WTC11 (cell line): ENCODE data around the gene CARMIL1. TPM values are rescaled to one million over a fixed set of nuclear protein-coding genes. Genes with fewer than 3 reads are reported as not detected.
A peak's percentile ranks its signal among the peaks of the same experiment; 100 is the strongest.

Source experiments
- ATAC-seq: fragments of 200-7000 bp; cut with Tn5 transposase; 2 replicates; pipeline ENCODE4 v1.10.0; 2021; ENCODE audit warnings: mild to moderate bottlenecking, moderate library complexity
- CTCF ChIA-PET: fragments of 300-600 bp; sonication (Branson Sonifier 250); formaldehyde crosslinking; loops from one replicate; lab custom pipeline; 2021; ENCODE audit warnings: antibody characterized with exemption; lab: Charles Lee
- POLR2A ChIA-PET: fragments of 350-600 bp; sonication (Branson Sonifier 250); formaldehyde crosslinking; loops from one replicate; lab custom pipeline; 2021; ENCODE audit warnings: antibody characterized with exemption; lab: Charles Lee
- DNase-seq: peaks from one replicate; pipeline ENCODE4 v3.0.0; 2021; ENCODE audit warnings: low spot score
- H3K27ac Mint-ChIP-seq: 2 replicates; pipeline ENCODE4 v1.8.0; 2021; ENCODE audit warnings: mixed read lengths
- H3K27me3 Mint-ChIP-seq: 2 replicates; pipeline ENCODE4 v1.8.0; 2021; ENCODE audit warnings: low read depth, mild to moderate bottlenecking, moderate library complexity, mixed read lengths
- H3K36me3 Mint-ChIP-seq: 2 replicates; pipeline ENCODE4 v1.8.0; 2021; ENCODE audit warnings: mixed read lengths
- H3K4me1 Mint-ChIP-seq: 2 replicates; pipeline ENCODE4 v1.8.0; 2022; ENCODE audit warnings: mixed read lengths
- H3K4me3 Mint-ChIP-seq: 2 replicates; pipeline ENCODE4 v1.8.0; 2021; ENCODE audit warnings: mild to moderate bottlenecking, moderate library complexity, mixed read lengths
- H3K9me3 Mint-ChIP-seq: 2 replicates; pipeline ENCODE4 v1.8.0; 2021; ENCODE audit warnings: mixed read lengths
- CREB1 ChIP-seq: sonication (generic); formaldehyde crosslinking; IDR thresholded peaks from 2 replicates; pipeline ENCODE4 v1.8.0; 2023; ENCODE audit warnings: mild to moderate bottlenecking, missing genetic modification reagents
- CREM ChIP-seq: sonication (generic); formaldehyde crosslinking; IDR thresholded peaks from 2 replicates; pipeline ENCODE4 v1.8.1; 2022; ENCODE audit warnings: mild to moderate bottlenecking, missing genetic modification reagents, moderate library complexity
- ETV6 ChIP-seq: sonication (generic); formaldehyde crosslinking; IDR thresholded peaks from 2 replicates; pipeline ENCODE4 v1.8.1; 2022; ENCODE audit warnings: mild to moderate bottlenecking, missing genetic modification reagents
- NFYB ChIP-seq: sonication (generic); formaldehyde crosslinking; conservative IDR thresholded peaks from 2 replicates; pipeline ENCODE4 v1.8.0; 2022; ENCODE audit warnings: low read depth, missing genetic modification reagents
- NR1H2 ChIP-seq: sonication (generic); formaldehyde crosslinking; IDR thresholded peaks from 2 replicates; pipeline ENCODE4 v1.9.0; 2021; ENCODE audit warnings: mild to moderate bottlenecking, moderate library complexity, missing genetic modification reagents
- PRRX2 ChIP-seq: fragments of 250-450 bp; sonication (Bioruptor Pico); IDR thresholded peaks from 2 replicates; pipeline ENCODE4 v1.8.0; 2021; ENCODE audit warnings: mild to moderate bottlenecking
- RELA ChIP-seq: sonication (generic); formaldehyde crosslinking; IDR thresholded peaks from 2 replicates; pipeline ENCODE4 v1.8.1; 2022; ENCODE audit warnings: missing genetic modification reagents, mild to moderate bottlenecking, borderline replicate concordance
- SMAD4 ChIP-seq: sonication (generic); formaldehyde crosslinking; IDR thresholded peaks from 2 replicates; pipeline ENCODE4 v1.8.0; 2022; ENCODE audit warnings: mild to moderate bottlenecking, missing genetic modification reagents
- TEAD1 ChIP-seq: sonication (generic); formaldehyde crosslinking; IDR thresholded peaks from 2 replicates; pipeline ENCODE4 v1.8.0; 2022; ENCODE audit warnings: mild to moderate bottlenecking, missing genetic modification reagents
- TEAD4 ChIP-seq: sonication (generic); formaldehyde crosslinking; IDR thresholded peaks from 2 replicates; pipeline ENCODE4 v1.8.0; 2022; ENCODE audit warnings: mild to moderate bottlenecking, missing genetic modification reagents
- ZNF121 ChIP-seq: sonication (generic); formaldehyde crosslinking; IDR thresholded peaks from 2 replicates; pipeline ENCODE4 v1.8.0; 2023; ENCODE audit warnings: missing genetic modification reagents
- ZNF232 ChIP-seq: sonication (generic); formaldehyde crosslinking; IDR thresholded peaks from 2 replicates; pipeline ENCODE4 v1.8.0; 2022; ENCODE audit warnings: mild to moderate bottlenecking, missing genetic modification reagents
- ZNF263 ChIP-seq: sonication (generic); formaldehyde crosslinking; IDR thresholded peaks from 2 replicates; pipeline ENCODE4 v1.8.1; 2022; ENCODE audit warnings: low read depth, mild to moderate bottlenecking, moderate library complexity, missing genetic modification reagents
- ZNF423 ChIP-seq: fragments of 250-450 bp; sonication (Bioruptor Pico); IDR thresholded peaks from 2 replicates; pipeline ENCODE4 v2.1.2; 2022; ENCODE audit warnings: mild to moderate bottlenecking, moderate library complexity
- total RNA-seq: library from RNA; stranded (reverse); gene quantifications from 3 replicates; pipeline ENCODE4 v1.2.3, GENCODE V29; 2021
- TF ChIP-seq, protein P1 (sequence below): sonication (generic); formaldehyde crosslinking; IDR thresholded peaks from 2 replicates; pipeline ENCODE4 v1.8.0; 2023; ENCODE audit warnings: missing genetic modification reagents
- TF ChIP-seq, protein P2 (sequence below): sonication (generic); formaldehyde crosslinking; IDR thresholded peaks from 2 replicates; pipeline ENCODE4 v1.8.0; 2023; ENCODE audit warnings: missing genetic modification reagents, mild to moderate bottlenecking, borderline replicate concordance
- TF ChIP-seq, protein P3 (sequence below): sonication (generic); formaldehyde crosslinking; conservative IDR thresholded peaks from 2 replicates; pipeline ENCODE4 v1.8.1; 2023; ENCODE audit warnings: mild to moderate bottlenecking, low read depth, missing genetic modification reagents, moderate library complexity
- TF ChIP-seq, protein P4 (sequence below): sonication (generic); formaldehyde crosslinking; IDR thresholded peaks from 2 replicates; pipeline ENCODE4 v1.8.1; 2023; ENCODE audit warnings: mild to moderate bottlenecking, missing genetic modification reagents
- TF ChIP-seq, protein P5 (sequence below): fragments of 200-600 bp; IDR thresholded peaks from 2 replicates; pipeline ENCODE4 v1.8.0; 2022; ENCODE audit warnings: antibody characterized with exemption
- TF ChIP-seq, protein P6 (sequence below): sonication (generic); formaldehyde crosslinking; conservative IDR thresholded peaks from 2 replicates; pipeline ENCODE4 v1.8.1; 2022; ENCODE audit warnings: mild to moderate bottlenecking, missing genetic modification reagents
- TF ChIP-seq, protein P7 (sequence below): sonication (generic); formaldehyde crosslinking; IDR thresholded peaks from 2 replicates; pipeline ENCODE4 v1.8.1; 2023; ENCODE audit warnings: mild to moderate bottlenecking, missing genetic modification reagents, moderate library complexity

CARMIL1 gene
- total RNA-seq, 1 experiment from 2014 or later, result 36.2 TPM

DNA sequence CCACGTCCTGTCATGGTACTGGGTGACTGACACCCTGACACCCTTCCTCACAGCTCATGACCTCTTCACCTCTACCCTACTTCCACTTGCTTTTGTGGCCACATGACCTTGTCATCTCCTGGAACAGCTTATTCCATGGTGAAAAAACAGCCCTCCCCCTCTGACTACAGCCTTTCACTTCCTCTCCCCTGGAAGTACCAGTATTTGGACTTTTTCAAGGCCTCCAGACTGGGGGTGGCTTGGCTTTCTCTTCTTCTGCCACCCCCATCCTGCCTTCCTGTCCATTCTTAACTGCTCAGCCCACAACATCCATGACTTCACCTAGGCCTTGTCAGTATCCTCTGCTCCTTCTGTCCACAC lies 168.4 kb downstream of the CARMIL1 start (continued):
- TF ChIP-seq SMAD4 (CRISPR knock-in tag), result no peak

DNA sequence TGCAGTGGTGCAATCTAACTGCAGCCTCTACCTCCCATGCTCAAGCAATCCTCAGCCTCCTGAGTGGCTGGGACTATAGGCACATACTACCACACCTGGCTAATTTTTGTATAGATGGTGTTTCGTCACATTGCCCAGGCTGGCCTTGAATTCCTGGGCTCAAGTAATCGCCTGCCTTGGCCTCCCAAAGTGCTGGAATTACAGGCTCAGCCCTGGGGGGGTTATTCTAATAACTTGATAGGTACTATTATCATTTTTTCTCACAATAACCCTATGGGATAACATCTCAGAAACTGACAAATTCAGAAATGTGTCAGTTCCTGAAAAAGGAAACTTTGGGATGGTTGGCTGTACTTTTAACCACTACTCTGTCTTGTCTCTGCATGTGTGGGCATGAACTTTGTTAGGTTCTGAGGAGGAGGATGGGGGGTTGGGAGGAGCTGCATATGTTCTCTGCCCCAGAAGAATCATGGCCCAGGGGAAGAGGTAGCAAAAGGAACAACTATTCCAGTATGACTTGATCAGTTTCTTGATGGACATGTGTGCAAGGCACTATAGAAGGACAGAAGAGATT lies 169.9 kb downstream of the CARMIL1 start:
- Mint-ChIP-seq H3K4me1 (peaks cover 44% of the 10 kb centered on the region), H3K27ac (peak overlapping the region; percentile 96), H3K9me3 (peaks cover 19% of the 10 kb centered on the region), H3K4me3 (peak overlapping the region; percentile 51; the same call in 1 of the 2 replicates), H3K27me3 (no peaks in the 10 kb centered on the region), H3K36me3 (peaks cover 27% of the 10 kb centered on the region)
- ATAC-seq (peak; percentile 42), DNase-seq (no peak)
- ChIA-PET POLR2A (no interaction called here), CTCF (interaction anchor here (1.1 to 2.6 kb wide), 4 partner anchors 13 to 226 kb away, joined by 3 to 13 read pairs (median 4); partner anchors contain the start of gene CARMIL1)
- TF ChIP-seq RELA (CRISPR knock-in tag), result no peak

DNA sequence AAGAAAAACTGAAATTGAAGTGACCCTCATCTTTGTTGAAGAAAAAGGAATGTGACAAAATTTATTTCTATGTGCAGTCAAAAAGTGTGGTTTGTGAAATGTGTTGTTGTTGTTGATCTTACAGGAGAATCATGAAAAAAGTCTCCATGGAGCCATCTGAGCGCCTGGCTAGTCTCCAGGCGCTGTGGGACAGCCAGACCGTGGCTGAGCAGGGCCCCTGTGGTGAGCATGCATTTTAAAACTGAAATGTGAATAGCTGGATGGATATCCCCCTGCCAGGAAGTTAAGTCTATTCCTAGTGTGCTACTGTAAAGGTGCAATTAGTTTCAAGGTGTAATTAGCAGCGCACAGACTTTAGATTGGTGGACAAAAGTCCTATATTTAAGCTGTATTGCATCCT lies 170.6 kb downstream of the CARMIL1 start:
- Mint-ChIP-seq H3K4me3 (peak overlapping the region; percentile 53), H3K4me1 (peaks cover 44% of the 10 kb centered on the region), H3K36me3 (peaks cover 20% of the 10 kb centered on the region), H3K27ac (peak overlapping the region; percentile 96), H3K27me3 (no peaks in the 10 kb centered on the region), H3K9me3 (peaks cover 16% of the 10 kb centered on the region)
- CTCF ChIA-PET, result interaction anchor here (0.9 to 2.6 kb wide), 5 partner anchors 14 to 226 kb away, joined by 3 to 13 read pairs (median 4); partner anchors contain the start of gene CARMIL1
- POLR2A ChIA-PET, result no interaction called here
- ATAC-seq (peak; percentile 92), DNase-seq (peak; percentile 57)
- TF ChIP-seq CREB1 (CRISPR knock-in tag), result no peak
- no peak for TF ChIP-seq SMAD4 (CRISPR knock-in tag)
- TF ChIP-seq TEAD1 (CRISPR knock-in tag), result peak; percentile 65; the same call in 1 of the 2 replicates
- TF ChIP-seq, protein P1, sequence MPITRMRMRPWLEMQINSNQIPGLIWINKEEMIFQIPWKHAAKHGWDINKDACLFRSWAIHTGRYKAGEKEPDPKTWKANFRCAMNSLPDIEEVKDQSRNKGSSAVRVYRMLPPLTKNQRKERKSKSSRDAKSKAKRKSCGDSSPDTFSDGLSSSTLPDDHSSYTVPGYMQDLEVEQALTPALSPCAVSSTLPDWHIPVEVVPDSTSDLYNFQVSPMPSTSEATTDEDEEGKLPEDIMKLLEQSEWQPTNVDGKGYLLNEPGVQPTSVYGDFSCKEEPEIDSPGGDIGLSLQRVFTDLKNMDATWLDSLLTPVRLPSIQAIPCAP (CRISPR knock-in tag), result no peak
- TF ChIP-seq ZNF423 (CRISPR knock-in tag), result no peak
- TF ChIP-seq TEAD4 (CRISPR knock-in tag), result no peak
- TF ChIP-seq ZNF121 (CRISPR knock-in tag), result no peak
- no peak for TF ChIP-seq ZNF263 (CRISPR knock-in tag)
- no peak for TF ChIP-seq PRRX2 (CRISPR knock-in tag)
- TF ChIP-seq NR1H2 (CRISPR knock-in tag), result no peak
- no peak for TF ChIP-seq NFYB (CRISPR knock-in tag)
- no peak for TF ChIP-seq CREM (CRISPR knock-in tag)
- TF ChIP-seq, protein P2, sequence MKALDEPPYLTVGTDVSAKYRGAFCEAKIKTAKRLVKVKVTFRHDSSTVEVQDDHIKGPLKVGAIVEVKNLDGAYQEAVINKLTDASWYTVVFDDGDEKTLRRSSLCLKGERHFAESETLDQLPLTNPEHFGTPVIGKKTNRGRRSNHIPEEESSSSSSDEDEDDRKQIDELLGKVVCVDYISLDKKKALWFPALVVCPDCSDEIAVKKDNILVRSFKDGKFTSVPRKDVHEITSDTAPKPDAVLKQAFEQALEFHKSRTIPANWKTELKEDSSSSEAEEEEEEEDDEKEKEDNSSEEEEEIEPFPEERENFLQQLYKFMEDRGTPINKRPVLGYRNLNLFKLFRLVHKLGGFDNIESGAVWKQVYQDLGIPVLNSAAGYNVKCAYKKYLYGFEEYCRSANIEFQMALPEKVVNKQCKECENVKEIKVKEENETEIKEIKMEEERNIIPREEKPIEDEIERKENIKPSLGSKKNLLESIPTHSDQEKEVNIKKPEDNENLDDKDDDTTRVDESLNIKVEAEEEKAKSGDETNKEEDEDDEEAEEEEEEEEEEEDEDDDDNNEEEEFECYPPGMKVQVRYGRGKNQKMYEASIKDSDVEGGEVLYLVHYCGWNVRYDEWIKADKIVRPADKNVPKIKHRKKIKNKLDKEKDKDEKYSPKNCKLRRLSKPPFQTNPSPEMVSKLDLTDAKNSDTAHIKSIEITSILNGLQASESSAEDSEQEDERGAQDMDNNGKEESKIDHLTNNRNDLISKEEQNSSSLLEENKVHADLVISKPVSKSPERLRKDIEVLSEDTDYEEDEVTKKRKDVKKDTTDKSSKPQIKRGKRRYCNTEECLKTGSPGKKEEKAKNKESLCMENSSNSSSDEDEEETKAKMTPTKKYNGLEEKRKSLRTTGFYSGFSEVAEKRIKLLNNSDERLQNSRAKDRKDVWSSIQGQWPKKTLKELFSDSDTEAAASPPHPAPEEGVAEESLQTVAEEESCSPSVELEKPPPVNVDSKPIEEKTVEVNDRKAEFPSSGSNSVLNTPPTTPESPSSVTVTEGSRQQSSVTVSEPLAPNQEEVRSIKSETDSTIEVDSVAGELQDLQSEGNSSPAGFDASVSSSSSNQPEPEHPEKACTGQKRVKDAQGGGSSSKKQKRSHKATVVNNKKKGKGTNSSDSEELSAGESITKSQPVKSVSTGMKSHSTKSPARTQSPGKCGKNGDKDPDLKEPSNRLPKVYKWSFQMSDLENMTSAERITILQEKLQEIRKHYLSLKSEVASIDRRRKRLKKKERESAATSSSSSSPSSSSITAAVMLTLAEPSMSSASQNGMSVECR (CRISPR knock-in tag), result 0 out of 2 replicates have a peak, but pooled peaks have one; percentile 31
- TF ChIP-seq ZNF232 (CRISPR knock-in tag), result no peak
- TF ChIP-seq, protein P3, sequence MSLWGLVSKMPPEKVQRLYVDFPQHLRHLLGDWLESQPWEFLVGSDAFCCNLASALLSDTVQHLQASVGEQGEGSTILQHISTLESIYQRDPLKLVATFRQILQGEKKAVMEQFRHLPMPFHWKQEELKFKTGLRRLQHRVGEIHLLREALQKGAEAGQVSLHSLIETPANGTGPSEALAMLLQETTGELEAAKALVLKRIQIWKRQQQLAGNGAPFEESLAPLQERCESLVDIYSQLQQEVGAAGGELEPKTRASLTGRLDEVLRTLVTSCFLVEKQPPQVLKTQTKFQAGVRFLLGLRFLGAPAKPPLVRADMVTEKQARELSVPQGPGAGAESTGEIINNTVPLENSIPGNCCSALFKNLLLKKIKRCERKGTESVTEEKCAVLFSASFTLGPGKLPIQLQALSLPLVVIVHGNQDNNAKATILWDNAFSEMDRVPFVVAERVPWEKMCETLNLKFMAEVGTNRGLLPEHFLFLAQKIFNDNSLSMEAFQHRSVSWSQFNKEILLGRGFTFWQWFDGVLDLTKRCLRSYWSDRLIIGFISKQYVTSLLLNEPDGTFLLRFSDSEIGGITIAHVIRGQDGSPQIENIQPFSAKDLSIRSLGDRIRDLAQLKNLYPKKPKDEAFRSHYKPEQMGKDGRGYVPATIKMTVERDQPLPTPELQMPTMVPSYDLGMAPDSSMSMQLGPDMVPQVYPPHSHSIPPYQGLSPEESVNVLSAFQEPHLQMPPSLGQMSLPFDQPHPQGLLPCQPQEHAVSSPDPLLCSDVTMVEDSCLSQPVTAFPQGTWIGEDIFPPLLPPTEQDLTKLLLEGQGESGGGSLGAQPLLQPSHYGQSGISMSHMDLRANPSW, result no peak
- TF ChIP-seq, protein P4, sequence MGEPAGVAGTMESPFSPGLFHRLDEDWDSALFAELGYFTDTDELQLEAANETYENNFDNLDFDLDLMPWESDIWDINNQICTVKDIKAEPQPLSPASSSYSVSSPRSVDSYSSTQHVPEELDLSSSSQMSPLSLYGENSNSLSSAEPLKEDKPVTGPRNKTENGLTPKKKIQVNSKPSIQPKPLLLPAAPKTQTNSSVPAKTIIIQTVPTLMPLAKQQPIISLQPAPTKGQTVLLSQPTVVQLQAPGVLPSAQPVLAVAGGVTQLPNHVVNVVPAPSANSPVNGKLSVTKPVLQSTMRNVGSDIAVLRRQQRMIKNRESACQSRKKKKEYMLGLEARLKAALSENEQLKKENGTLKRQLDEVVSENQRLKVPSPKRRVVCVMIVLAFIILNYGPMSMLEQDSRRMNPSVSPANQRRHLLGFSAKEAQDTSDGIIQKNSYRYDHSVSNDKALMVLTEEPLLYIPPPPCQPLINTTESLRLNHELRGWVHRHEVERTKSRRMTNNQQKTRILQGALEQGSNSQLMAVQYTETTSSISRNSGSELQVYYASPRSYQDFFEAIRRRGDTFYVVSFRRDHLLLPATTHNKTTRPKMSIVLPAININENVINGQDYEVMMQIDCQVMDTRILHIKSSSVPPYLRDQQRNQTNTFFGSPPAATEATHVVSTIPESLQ (CRISPR knock-in tag), result no peak
- TF ChIP-seq, protein P5, sequence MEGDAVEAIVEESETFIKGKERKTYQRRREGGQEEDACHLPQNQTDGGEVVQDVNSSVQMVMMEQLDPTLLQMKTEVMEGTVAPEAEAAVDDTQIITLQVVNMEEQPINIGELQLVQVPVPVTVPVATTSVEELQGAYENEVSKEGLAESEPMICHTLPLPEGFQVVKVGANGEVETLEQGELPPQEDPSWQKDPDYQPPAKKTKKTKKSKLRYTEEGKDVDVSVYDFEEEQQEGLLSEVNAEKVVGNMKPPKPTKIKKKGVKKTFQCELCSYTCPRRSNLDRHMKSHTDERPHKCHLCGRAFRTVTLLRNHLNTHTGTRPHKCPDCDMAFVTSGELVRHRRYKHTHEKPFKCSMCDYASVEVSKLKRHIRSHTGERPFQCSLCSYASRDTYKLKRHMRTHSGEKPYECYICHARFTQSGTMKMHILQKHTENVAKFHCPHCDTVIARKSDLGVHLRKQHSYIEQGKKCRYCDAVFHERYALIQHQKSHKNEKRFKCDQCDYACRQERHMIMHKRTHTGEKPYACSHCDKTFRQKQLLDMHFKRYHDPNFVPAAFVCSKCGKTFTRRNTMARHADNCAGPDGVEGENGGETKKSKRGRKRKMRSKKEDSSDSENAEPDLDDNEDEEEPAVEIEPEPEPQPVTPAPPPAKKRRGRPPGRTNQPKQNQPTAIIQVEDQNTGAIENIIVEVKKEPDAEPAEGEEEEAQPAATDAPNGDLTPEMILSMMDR, result no peak
- TF ChIP-seq, protein P6, sequence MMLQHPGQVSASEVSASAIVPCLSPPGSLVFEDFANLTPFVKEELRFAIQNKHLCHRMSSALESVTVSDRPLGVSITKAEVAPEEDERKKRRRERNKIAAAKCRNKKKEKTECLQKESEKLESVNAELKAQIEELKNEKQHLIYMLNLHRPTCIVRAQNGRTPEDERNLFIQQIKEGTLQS (CRISPR knock-in tag), result no peak
- TF ChIP-seq, protein P7, sequence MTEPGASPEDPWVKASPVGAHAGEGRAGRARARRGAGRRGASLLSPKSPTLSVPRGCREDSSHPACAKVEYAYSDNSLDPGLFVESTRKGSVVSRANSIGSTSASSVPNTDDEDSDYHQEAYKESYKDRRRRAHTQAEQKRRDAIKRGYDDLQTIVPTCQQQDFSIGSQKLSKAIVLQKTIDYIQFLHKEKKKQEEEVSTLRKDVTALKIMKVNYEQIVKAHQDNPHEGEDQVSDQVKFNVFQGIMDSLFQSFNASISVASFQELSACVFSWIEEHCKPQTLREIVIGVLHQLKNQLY, result no peak
- TF ChIP-seq ETV6 (CRISPR knock-in tag), result 0 out of 2 replicates have a peak, but pooled peaks have one; percentile 30
